H9 (cell line): ENCODE data around the gene MED20. TPM values are rescaled to one million over a fixed set of nuclear protein-coding genes. Genes with fewer than 3 reads are reported as not detected.

Experiments used
- DNase-seq: peaks from one replicate; pipeline ENCODE4 v3.0.0-alpha.2; 2017
- H2AFZ ChIP-seq: one replicate; pipeline ENCODE4 v1.6.1; 2013; ENCODE audit warnings: mild to moderate bottlenecking, low read length, control low read depth, moderate library complexity
- H2AK5ac ChIP-seq: 2 replicates; pipeline ENCODE4 v1.6.1; 2013; ENCODE audit warnings: low read length, control low read depth, mixed read lengths; ENCODE audit not compliant: insufficient read length
- H2BK120ac ChIP-seq: one replicate; pipeline ENCODE4 v1.6.1; 2013; ENCODE audit warnings: low read depth, mild to moderate bottlenecking, low read length, control low read depth, inconsistent platforms; ENCODE audit not compliant: poor library complexity, severe bottlenecking
- H2BK12ac ChIP-seq: 2 replicates; pipeline ENCODE4 v1.6.1; 2013; ENCODE audit warnings: low read length, control low read depth, mixed read lengths, low read depth; ENCODE audit not compliant: insufficient read length
- H2BK15ac ChIP-seq: 2 replicates; pipeline ENCODE4 v1.6.1; 2013; ENCODE audit warnings: low read depth, low read length, control low read depth
- H2BK20ac ChIP-seq: one replicate; pipeline ENCODE4 v1.6.1; 2013; ENCODE audit warnings: low read depth, mild to moderate bottlenecking, low read length, control low read depth, inconsistent platforms; ENCODE audit not compliant: poor library complexity, severe bottlenecking
- H2BK5ac ChIP-seq: 2 replicates; pipeline ENCODE4 v1.6.1; 2013; ENCODE audit warnings: low read length, control low read depth, mixed read lengths; ENCODE audit not compliant: insufficient read length
- H3K14ac ChIP-seq: 2 replicates; pipeline ENCODE4 v1.6.1; 2013; ENCODE audit warnings: low read length, control low read depth; ENCODE audit not compliant: insufficient read depth
- H3K18ac ChIP-seq: 2 replicates; pipeline ENCODE4 v1.6.1; 2013; ENCODE audit warnings: low read depth, mild to moderate bottlenecking, mixed read lengths, low read length, control low read depth; ENCODE audit not compliant: insufficient read length
- H3K23ac ChIP-seq: 2 replicates; pipeline ENCODE4 v1.6.1; 2013; ENCODE audit warnings: low read length, control low read depth, mixed read lengths, low read depth; ENCODE audit not compliant: insufficient read length
- H3K23me2 ChIP-seq: 2 replicates; pipeline ENCODE4 v1.6.1; 2013; ENCODE audit warnings: low read depth, mild to moderate bottlenecking, mixed read lengths, low read length, control low read depth; ENCODE audit not compliant: insufficient read length, poor library complexity, severe bottlenecking
- H3K27ac ChIP-seq: 2 replicates; pipeline ENCODE4 v1.5.1; 2013; ENCODE audit warnings: low read length, control low read depth, mixed read lengths, low read depth; ENCODE audit not compliant: insufficient read length
- H3K27me3 ChIP-seq: 2 replicates; pipeline ENCODE4 v1.6.1; 2013; ENCODE audit warnings: low read length, control low read depth, inconsistent platforms; ENCODE audit not compliant: insufficient read depth
- H3K4ac ChIP-seq: 2 replicates; pipeline ENCODE4 v1.6.1; 2013; ENCODE audit warnings: low read depth, mild to moderate bottlenecking, control low read depth, inconsistent platforms, low read length, moderate library complexity
- H3K4me1 ChIP-seq: 2 replicates; pipeline ENCODE4 v1.6.1; 2013; ENCODE audit warnings: low read length, control low read depth, inconsistent platforms; ENCODE audit not compliant: insufficient read depth
- H3K4me2 ChIP-seq: 2 replicates; pipeline ENCODE4 v1.6.1; 2013; ENCODE audit warnings: low read length, control low read depth, mixed read lengths; ENCODE audit not compliant: insufficient read length, insufficient read depth
- H3K56ac ChIP-seq: 2 replicates; pipeline ENCODE4 v1.6.1; 2013; ENCODE audit warnings: low read depth, mild to moderate bottlenecking, mixed read lengths, low read length, control low read depth; ENCODE audit not compliant: insufficient read length
- H3K79me1 ChIP-seq: 2 replicates; pipeline ENCODE4 v1.6.1; 2013; ENCODE audit warnings: low read depth, mild to moderate bottlenecking, moderate library complexity, low read length, control low read depth, inconsistent platforms; ENCODE audit not compliant: insufficient read depth, poor library complexity, severe bottlenecking
- H3K79me2 ChIP-seq: 2 replicates; pipeline ENCODE4 v1.6.1; 2013; ENCODE audit warnings: low read length, control low read depth, inconsistent platforms; ENCODE audit not compliant: insufficient read depth
- H3K9ac ChIP-seq: 2 replicates; pipeline ENCODE4 v1.6.1; 2013; ENCODE audit warnings: low read length, control low read depth, mixed read lengths; ENCODE audit not compliant: insufficient read length; ENCODE audit errors: extremely low read depth
- H3K9me3 ChIP-seq: one replicate; pipeline ENCODE4 v1.6.1; 2013; ENCODE audit warnings: low read depth, low read length, inconsistent platforms; ENCODE audit not compliant: control insufficient read depth
- H3T11ph ChIP-seq: one replicate; pipeline ENCODE4 v1.6.1; 2013; ENCODE audit warnings: mild to moderate bottlenecking, low read length, control low read depth, inconsistent platforms
- H4K20me1 ChIP-seq: one replicate; pipeline ENCODE4 v1.6.1; 2013; ENCODE audit not compliant: control insufficient read depth, insufficient read length, insufficient read depth
- H4K5ac ChIP-seq: 2 replicates; pipeline ENCODE4 v1.6.1; 2013; ENCODE audit warnings: low read depth, mild to moderate bottlenecking, mixed read lengths, low read length, control low read depth; ENCODE audit not compliant: insufficient read length
- H4K8ac ChIP-seq: replicated peaks from 2 replicates; pipeline ENCODE4 v1.6.1; 2013; ENCODE audit warnings: low read length, control low read depth, mixed read lengths, low read depth; ENCODE audit not compliant: insufficient read length
- H4K91ac ChIP-seq: 2 replicates; pipeline ENCODE4 v1.6.1; 2013; ENCODE audit warnings: low read depth, mild to moderate bottlenecking, moderate library complexity, mixed read lengths, low read length, control low read depth; ENCODE audit not compliant: insufficient read length
- H3K27ac Mint-ChIP-seq, 3 experiments: 2 replicates in 2 of 3; 3 replicates in 1 of 3; pipeline ENCODE4 v1.8.0; 2020 to 2021; ENCODE audit warnings: mixed read lengths in 3 of 3, mild to moderate bottlenecking in 1 of 3, moderate library complexity in 1 of 3
- H3K27me3 Mint-ChIP-seq: 2 replicates; pipeline ENCODE4 v1.8.0; 2021; ENCODE audit warnings: low read depth, mild to moderate bottlenecking, moderate library complexity, mixed read lengths
- H3K36me3 Mint-ChIP-seq, 3 experiments: 2 replicates in 2 of 3; 3 replicates in 1 of 3; pipeline ENCODE4 v1.8.0; 2020 to 2021; ENCODE audit warnings: low read depth in 3 of 3, mixed read lengths in 3 of 3; ENCODE audit not compliant: insufficient read depth in 1 of 3
- H3K4me1 Mint-ChIP-seq, 2 experiments: 2 replicates each; pipeline ENCODE4 v1.8.0; 2020; ENCODE audit warnings: mixed read lengths in 2 of 2
- H3K4me3 Mint-ChIP-seq, 2 experiments: 2 replicates in 1 of 2; 3 replicates in 1 of 2; pipeline ENCODE4 v1.8.0; 2020 to 2021; ENCODE audit warnings: mild to moderate bottlenecking in 2 of 2, mixed read lengths in 2 of 2, moderate library complexity in 1 of 2
- H3K9me3 Mint-ChIP-seq, 2 experiments: 2 replicates in 1 of 2; 3 replicates in 1 of 2; pipeline ENCODE4 v1.8.0; 2020; ENCODE audit warnings: mild to moderate bottlenecking in 2 of 2, mixed read lengths in 2 of 2, moderate library complexity in 1 of 2
- WGBS: extraction: QIAGEN DNeasy Blood & Tissue Kit; methylation state at CpG from one replicate; pipeline ENCODE4 v1.1.7; 2013; ENCODE audit warnings: missing lambda C conversion rate, low lambda C conversion rate, mixed read lengths; ENCODE audit not compliant: insufficient read length; ENCODE audit errors: extremely low coverage; 5-methylcytosine and 5-hydroxymethylcytosine counted together
- total RNA-seq: library from RNA; stranded (reverse); gene quantifications from 2 replicates; pipeline ENCODE4 v1.2.1, GENCODE V29; 2021
- TF ChIP-seq, protein P1 (sequence below): fragments of 200-600 bp; sonication (generic); conservative IDR thresholded peaks from 3 replicates; pipeline ENCODE4 v1.8.0; 2021; ENCODE audit warnings: antibody characterized with exemption, mild to moderate bottlenecking

The MED20 gene
- total RNA-seq, 1 experiment from 2014 or later: 28.9 TPM

DNA sequence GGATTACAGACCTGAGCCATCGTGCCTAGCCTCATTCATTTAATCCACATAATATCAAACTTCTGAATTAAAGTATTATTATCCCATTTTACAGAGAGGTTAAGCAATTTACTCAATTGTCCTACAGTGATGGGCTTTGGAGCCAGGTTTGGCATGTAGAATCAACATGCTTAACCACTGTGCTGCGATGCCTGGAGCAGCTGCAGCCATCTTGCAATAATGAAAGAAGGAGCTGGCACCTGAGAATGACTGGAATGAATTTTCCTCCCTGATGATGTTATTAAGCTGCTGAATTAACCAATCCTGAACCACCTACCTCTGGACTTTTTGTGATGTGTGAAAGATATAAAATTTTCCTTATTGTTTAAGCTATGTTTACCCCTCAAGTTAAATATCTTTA lies 33.7 kb upstream of the MED20 start:
- H3K27me3 Mint-ChIP-seq: no peaks in the 10 kb centered on the region
- H3K56ac ChIP-seq: no peak overlapping the region
- H3K4me1 ChIP-seq: no peaks in the 10 kb centered on the region
- H3K4me3 Mint-ChIP-seq: no peak overlapping the region
- H3K23me2 ChIP-seq: no peaks in the 10 kb centered on the region
- H4K20me1 ChIP-seq: no peaks in the 10 kb centered on the region
- no peaks in the 10 kb centered on the region for H3K79me2 ChIP-seq
- no peak overlapping the region for H3K4me2 ChIP-seq
- no peak overlapping the region for H2BK15ac ChIP-seq
- DNase-seq: no peak
- H3K27ac ChIP-seq: no peak overlapping the region
- H2BK12ac ChIP-seq: no peak overlapping the region
- H3T11ph ChIP-seq: no peak overlapping the region
- H3K79me1 ChIP-seq: no peaks in the 10 kb centered on the region
- H3K9me3 Mint-ChIP-seq: no peaks in the 10 kb centered on the region
- no peaks in the 10 kb centered on the region for H3K9me3 ChIP-seq
- no peak overlapping the region for H4K91ac ChIP-seq
- H2BK20ac ChIP-seq: no peak overlapping the region
- no peak overlapping the region for H3K14ac ChIP-seq
- no peaks in the 10 kb centered on the region for H3K27me3 ChIP-seq
- no peak overlapping the region for H3K9ac ChIP-seq
- no CpG with 5 or more reads among the region's 2 CpGs for WGBS
- no peak overlapping the region for H2AK5ac ChIP-seq
- H2BK120ac ChIP-seq: no peak overlapping the region
- no peak overlapping the region for H4K5ac ChIP-seq
- no peaks in the 10 kb centered on the region for H3K36me3 Mint-ChIP-seq
- no peak overlapping the region for H2BK5ac ChIP-seq
- no peak overlapping the region for H3K23ac ChIP-seq
- TF ChIP-seq, protein P1, sequence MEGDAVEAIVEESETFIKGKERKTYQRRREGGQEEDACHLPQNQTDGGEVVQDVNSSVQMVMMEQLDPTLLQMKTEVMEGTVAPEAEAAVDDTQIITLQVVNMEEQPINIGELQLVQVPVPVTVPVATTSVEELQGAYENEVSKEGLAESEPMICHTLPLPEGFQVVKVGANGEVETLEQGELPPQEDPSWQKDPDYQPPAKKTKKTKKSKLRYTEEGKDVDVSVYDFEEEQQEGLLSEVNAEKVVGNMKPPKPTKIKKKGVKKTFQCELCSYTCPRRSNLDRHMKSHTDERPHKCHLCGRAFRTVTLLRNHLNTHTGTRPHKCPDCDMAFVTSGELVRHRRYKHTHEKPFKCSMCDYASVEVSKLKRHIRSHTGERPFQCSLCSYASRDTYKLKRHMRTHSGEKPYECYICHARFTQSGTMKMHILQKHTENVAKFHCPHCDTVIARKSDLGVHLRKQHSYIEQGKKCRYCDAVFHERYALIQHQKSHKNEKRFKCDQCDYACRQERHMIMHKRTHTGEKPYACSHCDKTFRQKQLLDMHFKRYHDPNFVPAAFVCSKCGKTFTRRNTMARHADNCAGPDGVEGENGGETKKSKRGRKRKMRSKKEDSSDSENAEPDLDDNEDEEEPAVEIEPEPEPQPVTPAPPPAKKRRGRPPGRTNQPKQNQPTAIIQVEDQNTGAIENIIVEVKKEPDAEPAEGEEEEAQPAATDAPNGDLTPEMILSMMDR: no peak
- no peak overlapping the region for H2AFZ ChIP-seq
- peaks cover 0 to 6% of the 10 kb centered on the region in 2 experiments; a peak in 1 of 4 replicates for H3K4me1 Mint-ChIP-seq
- no peak overlapping the region for H3K18ac ChIP-seq
- no peak overlapping the region for H4K8ac ChIP-seq
- no peak overlapping the region for H3K4ac ChIP-seq
- no peak overlapping the region for H3K27ac Mint-ChIP-seq
